Ascending aorta (tissue), 2 donors: Measurements from ENCODE around the gene SAYSD1. TPM values are rescaled to one million over a fixed set of nuclear protein-coding genes. Genes with fewer than 3 reads are reported as not detected.

Experiments
- DNase-seq, 2 donors: peaks; one replicate each; pipeline ENCODE4 v3.0.0-alpha.2; 2019; ENCODE audit warnings: low spot score in 2 of 2
- H3K27ac ChIP-seq, 2 donors: fragments of 200-600 bp; sonication (generic); one replicate each; pipeline ENCODE4 v1.5.1; 2016 to 2017; ENCODE audit warnings: mild to moderate bottlenecking in 1 of 2
- H3K27me3 ChIP-seq: fragments of 200-600 bp; sonication (generic); one replicate; pipeline ENCODE4 v1.5.1; 2017
- H3K36me3 ChIP-seq, 2 donors: fragments of 200-600 bp; sonication (generic); one replicate each; pipeline ENCODE4 v1.5.1; 2016
- H3K4me1 ChIP-seq, 2 donors: fragments of 200-600 bp; sonication (generic); one replicate each; pipeline ENCODE4 v1.5.1; 2016 to 2017; ENCODE audit warnings: mild to moderate bottlenecking in 1 of 2
- H3K4me3 ChIP-seq, 2 donors: fragments of 200-600 bp; sonication (generic); one replicate each; pipeline ENCODE4 v1.5.1; 2016 to 2017; ENCODE audit warnings: mild to moderate bottlenecking in 1 of 2
- H3K9me3 ChIP-seq, 2 donors: fragments of 200-600 bp; sonication (generic); one replicate each; pipeline ENCODE4 v1.5.1; 2016
- CTCF ChIP-seq, 3 experiments: fragments of 200-600 bp in 2 of 3; fragments of 450-650 bp in 1 of 3; sonication (generic) in 2 of 3; IDR thresholded peaks; one replicate each; pipeline ENCODE4 v1.5.1; 2016 to 2019; ENCODE audit warnings: antibody characterized with exemption in 3 of 3, mild to moderate bottlenecking in 1 of 3, moderate library complexity in 1 of 3
- intact Hi-C: fragments of 100-400 bp; cut with DNase I; formaldehyde crosslinking; loops from one replicate; pipeline ENCODE4 v1.15.1; 2023
- total RNA-seq: library from RNA; depleted of rRNA; stranded (reverse); fragments of >200 nt; gene quantifications from one replicate; pipeline ENCODE4 v1.1.0, GENCODE V29; 2016

SAYSD1 gene
- total RNA-seq, 1 donor from 2014 or later, result 2.1 TPM

GRCh38 chr6:39056681-39057080, 58.3 kb downstream of the SAYSD1 start:
- H3K27me3 ChIP-seq, result no peaks in the 10 kb centered on the region
- no peaks in the 10 kb centered on the region for H3K9me3 ChIP-seq
- H3K36me3 ChIP-seq, result no peaks in the 10 kb centered on the region
- H3K4me1 ChIP-seq, result no peaks in the 10 kb centered on the region
- intact Hi-C loops, result no loop called here
- no peak overlapping the region for H3K27ac ChIP-seq
- TF ChIP-seq CTCF (IDR thresholded peaks at IDR 0.05), result no peak
- H3K4me3 ChIP-seq, result no peak overlapping the region
- no peak for DNase-seq

GRCh38 chr6:39056191-39056590, 58.8 kb downstream of the SAYSD1 start:
- DNase-seq, result no peak
- no peaks in the 10 kb centered on the region for H3K27me3 ChIP-seq
- TF ChIP-seq CTCF (IDR thresholded peaks at IDR 0.05), result no peak

DNA sequence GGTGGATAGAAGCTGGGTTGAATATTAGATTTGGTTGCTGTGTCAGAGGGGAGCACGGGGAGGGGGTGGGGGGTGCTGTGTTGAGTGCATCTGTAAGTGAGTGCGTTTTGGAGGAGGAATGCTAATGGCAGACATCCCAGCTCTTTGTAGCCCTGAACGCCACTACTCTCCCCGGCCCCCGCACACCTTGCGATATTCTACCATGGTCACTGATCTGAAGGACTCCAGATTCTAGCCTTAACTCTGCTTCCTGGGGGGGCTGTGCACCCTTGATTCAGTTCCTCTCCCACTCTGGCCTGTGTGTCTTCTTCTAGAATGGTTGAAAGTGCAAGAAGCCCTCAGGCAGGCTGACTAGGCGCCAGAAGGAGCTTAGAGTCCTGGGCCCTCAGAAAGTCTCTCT, 59.3 kb downstream of the SAYSD1 start:
- Histone ChIP-seq H3K27me3 (no peaks in the 10 kb centered on the region), H3K4me1 (no peaks in the 10 kb centered on the region), H3K27ac (no peak overlapping the region), H3K36me3 (no peaks in the 10 kb centered on the region), H3K9me3 (no peaks in the 10 kb centered on the region), H3K4me3 (no peak overlapping the region)
- no peak for TF ChIP-seq CTCF (IDR thresholded peaks at IDR 0.05)
- intact Hi-C loops, result no loop called here
- no peak for DNase-seq

More at GRCh38 chr6:39056191-39056590, 58.8 kb downstream of the SAYSD1 start:
- Histone ChIP-seq H3K4me3 (no peak overlapping the region), H3K4me1 (no peaks in the 10 kb centered on the region), H3K36me3 (no peaks in the 10 kb centered on the region), H3K27ac (no peak overlapping the region), H3K9me3 (no peaks in the 10 kb centered on the region)
- intact Hi-C loops, result no loop called here

DNA sequence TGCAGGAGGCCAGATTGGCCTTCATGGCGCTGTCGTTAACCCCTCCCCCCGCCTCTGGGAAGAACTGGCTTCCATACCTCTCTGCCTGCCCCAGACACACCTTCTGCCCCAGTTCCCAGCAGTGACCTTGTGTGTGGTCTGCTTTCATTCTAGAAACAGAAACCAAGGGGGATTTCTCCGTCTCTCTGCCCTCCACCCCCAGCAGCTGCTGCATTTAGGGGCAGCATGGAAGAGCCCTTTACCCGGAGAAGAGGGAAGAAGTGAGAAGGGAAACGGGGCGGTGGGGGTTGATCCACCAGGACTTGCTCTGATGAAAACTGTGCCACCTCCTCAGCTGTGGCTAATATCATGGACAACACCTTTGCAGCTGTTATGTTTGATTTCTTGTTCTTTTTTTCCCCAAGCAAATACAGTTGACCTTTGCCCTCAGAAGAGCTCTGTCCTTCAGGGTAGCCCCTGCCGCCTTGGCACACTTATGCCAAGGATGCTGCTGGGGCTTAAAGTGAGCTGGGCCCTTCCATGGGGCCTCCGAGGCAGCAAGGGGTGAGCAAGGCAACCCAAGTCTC, 60.3 kb downstream of the SAYSD1 start:
- Histone ChIP-seq H3K27me3 (no peaks in the 10 kb centered on the region), H3K36me3 (no peaks in the 10 kb centered on the region), H3K4me3 (no peak overlapping the region), H3K9me3 (no peaks in the 10 kb centered on the region), H3K27ac (no peak overlapping the region), H3K4me1 (no peaks in the 10 kb centered on the region)
- TF ChIP-seq CTCF (IDR thresholded peaks at IDR 0.05), result no peak
- no peak for DNase-seq
- intact Hi-C loops, result no loop called here

Other genes with a start within 250 kb of the SAYSD1 start
- gene GLP1R, start 66.4 kb downstream of the SAYSD1 start, total RNA-seq, result not detected
- gene KCNK5, start 114.3 kb upstream of the SAYSD1 start, total RNA-seq, result 2.6 TPM
- not detected for gene KCNK17, start 199.2 kb upstream of the SAYSD1 start, total RNA-seq
- gene KCNK16, start 207.5 kb upstream of the SAYSD1 start, total RNA-seq, result not detected